GM19372 (cell line): ENCODE results near the gene SERTAD2.

ENCODE experiments used
- ATAC-seq: cut with Tn5 transposase; IDR thresholded peaks from one replicate; pipeline ENCODE4 v1.9.1; 2021; ENCODE audit warnings: mild to moderate bottlenecking, low read depth, moderate library complexity; ENCODE audit not compliant: unreplicated experiment

SERTAD2 gene

DNA sequence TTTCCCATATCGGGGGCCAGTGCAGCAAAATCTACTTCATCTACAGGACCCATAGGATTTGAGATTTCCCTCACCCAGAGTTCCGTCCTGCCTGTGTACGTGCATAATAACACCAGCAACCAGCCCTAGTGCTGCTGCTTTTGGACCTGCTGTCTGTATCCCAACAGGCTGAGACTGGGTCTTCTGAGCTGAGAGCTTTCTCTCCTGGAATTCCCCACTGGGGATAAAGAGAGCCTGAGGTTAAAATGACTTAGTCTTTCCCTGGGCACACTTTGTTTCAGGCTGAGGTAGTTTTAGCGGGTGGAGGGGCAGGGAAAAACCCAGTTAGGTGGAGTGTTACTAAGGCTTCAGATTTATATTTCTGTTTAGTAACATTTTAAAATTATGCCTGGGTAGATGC is 62.5 kb downstream of the SERTAD2 start:
- ATAC-seq = no peak

DNA sequence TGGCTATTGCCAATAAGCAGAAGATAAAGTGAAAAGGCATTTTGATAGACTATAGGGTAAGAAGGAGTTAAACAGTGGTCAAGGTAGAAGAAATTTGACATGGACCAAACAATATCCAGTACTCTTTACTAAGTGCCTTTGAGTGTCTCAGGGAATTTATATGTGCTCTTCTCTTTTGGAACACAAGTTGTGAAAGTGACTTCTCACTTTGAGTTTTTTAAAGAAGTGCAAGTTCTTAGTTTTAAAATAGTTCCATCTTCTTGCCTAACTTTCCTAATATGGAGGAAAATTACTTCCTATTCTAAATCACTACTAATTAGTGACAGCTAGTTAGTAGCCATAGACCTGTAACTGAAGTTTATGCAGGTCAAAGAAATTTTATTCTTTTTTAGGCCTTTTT is 66.2 kb downstream of the SERTAD2 start:
- ATAC-seq = no peak

DNA sequence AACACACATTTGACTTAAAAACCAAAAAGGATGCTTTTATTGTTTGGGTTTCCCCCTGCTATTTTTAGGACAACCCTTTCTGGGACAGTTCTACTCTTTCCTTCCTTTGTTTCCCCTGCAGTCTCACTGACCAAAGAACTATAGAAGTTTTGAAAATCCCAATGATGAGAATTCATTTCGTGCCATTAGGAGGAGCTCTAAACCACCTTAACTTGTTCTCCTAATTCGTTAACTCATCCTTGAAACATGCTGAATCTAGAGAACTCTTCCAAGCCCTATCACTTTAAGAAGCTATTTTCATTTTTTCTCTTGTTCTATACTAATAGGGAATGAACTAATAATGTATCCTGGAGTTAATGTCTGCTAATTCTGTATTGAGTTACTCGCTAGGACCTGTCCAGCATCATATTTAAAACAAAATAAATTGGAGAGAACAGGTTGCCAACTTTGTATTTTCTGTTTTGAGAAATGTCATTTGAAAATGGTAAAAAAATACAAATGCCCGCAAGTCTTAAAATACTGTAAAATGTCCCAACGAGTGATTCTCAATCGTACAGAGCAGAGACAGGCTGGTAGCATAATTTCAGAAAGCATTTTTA is 66.7 kb downstream of the SERTAD2 start:
- ATAC-seq = no peak

DNA sequence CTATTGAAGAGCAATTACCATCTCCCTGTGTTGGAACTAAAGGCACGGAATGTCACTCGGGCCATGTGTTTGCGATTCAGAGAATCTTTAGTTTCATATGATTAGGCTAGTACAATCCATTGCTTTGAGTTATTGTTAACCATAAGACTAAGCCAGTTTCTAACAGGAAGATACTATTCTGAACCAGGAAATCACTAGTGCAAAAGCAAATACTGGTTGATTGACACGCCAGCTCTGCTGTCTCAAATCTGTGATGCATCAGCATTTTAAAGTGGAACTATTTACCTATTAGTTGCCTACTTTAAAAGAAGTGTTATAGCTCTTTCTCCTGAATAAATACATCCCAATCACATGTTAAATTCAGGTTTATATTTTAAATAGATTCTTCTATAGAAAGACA is 67.7 kb downstream of the SERTAD2 start:
- no peak for ATAC-seq

DNA sequence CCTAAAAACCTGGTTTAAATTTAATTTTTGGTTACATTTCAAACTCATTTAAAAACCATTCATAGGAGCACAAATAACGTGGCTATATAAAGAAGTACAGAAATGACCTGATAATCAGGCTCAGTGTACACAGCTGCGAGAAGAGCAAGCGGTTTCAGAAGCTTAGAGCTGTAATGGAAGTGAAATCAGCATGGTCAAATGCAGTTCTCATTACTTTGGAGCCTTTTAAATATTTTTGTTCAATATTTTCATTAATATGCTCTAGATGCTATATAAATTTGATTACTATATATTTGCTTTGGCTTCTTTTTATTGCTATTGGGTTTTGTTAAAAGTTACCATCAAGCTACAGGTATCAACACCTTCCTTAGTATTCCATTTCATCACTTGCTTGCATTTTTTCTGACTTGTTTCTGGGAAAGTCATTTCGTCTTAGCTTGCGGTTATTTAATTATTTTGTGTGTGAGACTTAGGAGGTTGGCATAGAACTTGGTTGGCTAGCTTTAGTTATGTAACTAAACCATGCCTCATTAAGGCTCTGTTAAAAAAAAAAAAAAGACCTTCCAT is 70.9 kb downstream of the SERTAD2 start:
- ATAC-seq = peak; percentile 95

DNA sequence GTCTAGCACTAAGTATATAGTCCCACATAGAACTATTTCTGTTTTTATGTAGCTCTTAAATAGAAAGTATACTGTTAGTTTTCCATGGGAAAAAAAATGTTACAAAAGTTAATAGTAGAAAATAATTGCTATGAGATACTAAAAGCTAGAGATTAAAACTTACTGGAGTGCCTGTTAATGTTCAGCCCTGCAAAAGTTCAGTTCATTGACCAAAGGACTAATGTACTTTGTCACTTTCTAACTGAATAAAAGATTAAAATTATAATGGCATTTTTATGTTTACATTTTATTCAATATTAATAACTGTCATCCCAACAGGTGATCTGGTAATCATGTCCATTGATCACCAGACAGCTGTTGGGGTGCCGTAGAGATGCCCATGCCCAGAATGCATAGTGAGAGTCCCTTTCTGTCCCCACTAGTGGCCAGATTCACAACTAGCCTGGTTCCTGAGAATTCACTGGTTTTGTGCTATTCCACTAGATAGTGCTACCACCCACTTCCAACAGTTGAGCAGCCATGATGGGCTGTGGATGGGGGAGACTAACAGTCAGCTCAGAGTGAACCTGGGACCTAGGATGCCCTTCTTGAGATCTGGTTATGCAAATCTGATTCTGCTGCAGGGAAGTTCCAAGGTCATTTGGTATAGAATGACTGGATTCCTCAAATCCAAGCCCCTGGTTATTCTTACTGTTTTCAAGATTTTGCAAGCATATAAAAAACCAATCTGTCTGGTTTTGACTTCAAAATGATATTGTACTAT is 71.8 kb downstream of the SERTAD2 start:
- no peak for ATAC-seq
